PC-3 (cell line): ENCODE measurements around the gene CDC25A.

Experiments
- EZH2phosphoT487 ChIP-seq: fragments of 300-600 bp; sonication (generic); IDR thresholded peaks from 2 replicates; pipeline ENCODE4 v1.6.1; 2018; ENCODE audit warnings: mild to moderate bottlenecking, antibody characterized with exemption, low read length, borderline replicate concordance
- TF ChIP-seq, protein P1 (sequence below): fragments of 300-600 bp; sonication (generic); conservative IDR thresholded peaks from 2 replicates; pipeline ENCODE4 v1.5.1; 2017; ENCODE audit warnings: antibody characterized with exemption, low read depth, mild to moderate bottlenecking, low read length

DNA sequence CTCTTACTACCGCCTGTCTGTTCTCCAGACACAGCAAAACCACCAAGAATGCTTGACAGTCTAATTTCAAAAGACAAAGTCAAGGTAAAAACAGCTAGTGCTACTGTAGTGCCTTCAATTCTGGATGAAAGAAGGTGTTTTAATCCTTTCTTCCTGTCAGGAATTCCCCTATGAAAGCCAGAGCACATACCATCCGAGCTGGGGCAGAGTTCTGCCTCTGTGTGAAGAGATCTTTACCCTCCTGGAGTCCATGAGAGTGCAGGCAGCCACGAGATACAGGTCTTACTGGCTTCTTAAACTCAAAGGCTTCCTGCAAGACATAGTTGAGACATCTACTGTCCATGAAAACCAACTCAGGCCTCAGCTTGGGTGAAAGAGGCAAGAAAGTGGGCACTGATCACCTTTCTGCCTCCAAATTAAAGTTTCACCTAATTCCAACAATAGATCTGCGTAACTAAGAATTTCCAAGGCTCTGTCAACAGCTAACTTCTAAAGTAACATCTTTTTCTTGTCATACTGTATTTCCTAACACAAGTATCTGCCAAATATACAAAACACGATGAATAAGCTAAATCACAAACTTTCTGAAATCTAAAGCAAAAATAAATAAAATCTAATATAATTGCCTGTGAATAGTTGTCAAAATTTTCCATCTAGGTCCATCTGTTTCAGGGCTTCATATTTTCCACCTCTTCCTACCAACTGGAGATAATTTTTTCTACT is 7.5 kb downstream of the CDC25A start:
- TF ChIP-seq, protein P1, sequence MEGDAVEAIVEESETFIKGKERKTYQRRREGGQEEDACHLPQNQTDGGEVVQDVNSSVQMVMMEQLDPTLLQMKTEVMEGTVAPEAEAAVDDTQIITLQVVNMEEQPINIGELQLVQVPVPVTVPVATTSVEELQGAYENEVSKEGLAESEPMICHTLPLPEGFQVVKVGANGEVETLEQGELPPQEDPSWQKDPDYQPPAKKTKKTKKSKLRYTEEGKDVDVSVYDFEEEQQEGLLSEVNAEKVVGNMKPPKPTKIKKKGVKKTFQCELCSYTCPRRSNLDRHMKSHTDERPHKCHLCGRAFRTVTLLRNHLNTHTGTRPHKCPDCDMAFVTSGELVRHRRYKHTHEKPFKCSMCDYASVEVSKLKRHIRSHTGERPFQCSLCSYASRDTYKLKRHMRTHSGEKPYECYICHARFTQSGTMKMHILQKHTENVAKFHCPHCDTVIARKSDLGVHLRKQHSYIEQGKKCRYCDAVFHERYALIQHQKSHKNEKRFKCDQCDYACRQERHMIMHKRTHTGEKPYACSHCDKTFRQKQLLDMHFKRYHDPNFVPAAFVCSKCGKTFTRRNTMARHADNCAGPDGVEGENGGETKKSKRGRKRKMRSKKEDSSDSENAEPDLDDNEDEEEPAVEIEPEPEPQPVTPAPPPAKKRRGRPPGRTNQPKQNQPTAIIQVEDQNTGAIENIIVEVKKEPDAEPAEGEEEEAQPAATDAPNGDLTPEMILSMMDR: no peak
- TF ChIP-seq EZH2phosphoT487: no peak
